CD4-positive, CD25-positive, alpha-beta regulatory T cell (primary cell): ENCODE data around the gene POFUT1. TPM values are rescaled to one million over a fixed set of nuclear protein-coding genes. Genes with fewer than 3 reads are reported as not detected.

Source experiments
- ATAC-seq, 2 donors: fragments of 150-1000 bp; cut with Tn5 transposase; one replicate each; pipeline ENCODE4 v1.10.0; 2021; ENCODE audit warnings: low read depth in 2 of 2, moderate number of reproducible peaks in 2 of 2, moderate library complexity in 1 of 2
- DNase-seq, 3 donors: peaks; one replicate each; pipeline versions ENCODE4 v3.0.0 to v3.0.0-alpha.2; 2012 to 2022; ENCODE audit warnings: mixed read lengths in 1 of 3
- H3K27ac ChIP-seq: one replicate; pipeline ENCODE4 v1.7.0; 2013; ENCODE audit warnings: mild to moderate bottlenecking, low read length; ENCODE audit not compliant: insufficient read depth, poor library complexity, severe bottlenecking
- H3K27me3 ChIP-seq: one replicate; pipeline ENCODE4 v1.7.0; 2013; ENCODE audit warnings: low read length; ENCODE audit not compliant: control insufficient read depth, insufficient read depth
- H3K36me3 ChIP-seq: one replicate; pipeline ENCODE4 v1.7.0; 2013; ENCODE audit warnings: mild to moderate bottlenecking, low read length, moderate library complexity; ENCODE audit not compliant: control insufficient read depth, insufficient read depth
- H3K4me1 ChIP-seq: 2 replicates; pipeline ENCODE4 v1.7.0; 2013; ENCODE audit warnings: mild to moderate bottlenecking, low read length; ENCODE audit not compliant: insufficient read depth, control insufficient read depth, poor library complexity, severe bottlenecking
- H3K4me3 ChIP-seq: one replicate; pipeline ENCODE4 v1.7.0; 2013; ENCODE audit warnings: low read depth, mild to moderate bottlenecking, low read length, moderate library complexity
- H3K9me3 ChIP-seq, 2 experiments: 1 replicate in 1 of 2; 2 replicates in 1 of 2; pipeline ENCODE4 v1.7.0; 2013; ENCODE audit warnings: low read length in 2 of 2, mild to moderate bottlenecking in 1 of 2, moderate library complexity in 1 of 2; ENCODE audit not compliant: control insufficient read depth in 2 of 2
- H3K27ac Mint-ChIP-seq, 3 donors: one replicate each; pipeline ENCODE4 v1.8.0; 2020 to 2022; ENCODE audit warnings: mild to moderate bottlenecking in 3 of 3, mixed read lengths in 3 of 3, moderate library complexity in 2 of 3
- H3K27me3 Mint-ChIP-seq: one replicate; pipeline ENCODE4 v1.8.0; 2022; ENCODE audit warnings: mild to moderate bottlenecking, mixed read lengths
- H3K36me3 Mint-ChIP-seq: one replicate; pipeline ENCODE4 v1.8.0; 2020; ENCODE audit warnings: mixed read lengths
- H3K4me1 Mint-ChIP-seq, 4 donors: one replicate each; pipeline ENCODE4 v1.8.0; 2020 to 2022; ENCODE audit warnings: mixed read lengths in 4 of 4, mild to moderate bottlenecking in 1 of 4
- H3K4me3 Mint-ChIP-seq, 4 donors: one replicate each; pipeline ENCODE4 v1.8.0; 2020 to 2022; ENCODE audit warnings: mild to moderate bottlenecking in 4 of 4, mixed read lengths in 4 of 4, moderate library complexity in 3 of 4
- H3K9me3 Mint-ChIP-seq, 7 donors: one replicate each; pipeline ENCODE4 v1.8.0; 2020 to 2022; ENCODE audit warnings: mixed read lengths in 7 of 7, mild to moderate bottlenecking in 3 of 7, moderate library complexity in 2 of 7
- polyA plus RNA-seq, 4 donors: library from polyadenylated mRNA; unstranded; fragments of 300-500 nt; fragmentation: Illumina TruSeq; gene quantifications; one replicate each; pipeline ENCODE4 v1.2.3, GENCODE V29; 2021
- total RNA-seq: library from RNA; stranded (reverse); gene quantifications from one replicate; pipeline ENCODE4 v1.2.3, GENCODE V29; 2022

The POFUT1 gene
- total RNA-seq (14.1 TPM), polyA plus RNA-seq (10 to 100 TPM; 10.0 to 14.3 (median 12.0) TPM)

- peak; percentile 81 to 91 (median 89) for DNase-seq
- ATAC-seq: peak; percentile 97
Measured at GRCh38 chr20:32207626-32208498, at the start of gene POFUT1, which contains the start of gene PLAGL2. Gene POFUT1 (plus strand): TSS chr20:32207880. CDS start chr20:32207942, 62 bp downstream. Gene PLAGL2 (minus strand): TSS chr20:32207743. CDS start chr20:32202178, 5,565 bp downstream.

GRCh38 chr20:32158351-32158750 is 49.3 kb upstream of the POFUT1 start:
- Mint-ChIP-seq H3K4me3 (no peak overlapping the region), H3K27me3 (no peaks in the 10 kb centered on the region), H3K9me3 (no peaks in the 10 kb centered on the region), H3K27ac (no peak overlapping the region), H3K36me3 (peaks cover 38% of the 10 kb centered on the region), H3K4me1 (no peaks in the 10 kb centered on the region)
- no peak for DNase-seq
- Histone ChIP-seq H3K4me1 (no peaks in the 10 kb centered on the region), H3K9me3 (no peaks in the 10 kb centered on the region), H3K36me3 (peaks cover 59% of the 10 kb centered on the region), H3K27me3 (no peaks in the 10 kb centered on the region), H3K27ac (no peak overlapping the region), H3K4me3 (no peak overlapping the region)
- no peak for ATAC-seq

More at GRCh38 chr20:32207626-32208498, at the start of gene POFUT1, which contains the start of gene PLAGL2:
- H3K27me3 Mint-ChIP-seq: no peaks in the 10 kb centered on the region
- Histone ChIP-seq H3K4me1 (peaks cover 57% of the 10 kb centered on the region), H3K27me3 (no peaks in the 10 kb centered on the region), H3K9me3 (no peaks in the 10 kb centered on the region), H3K4me3 (peak within 1 kb of the TSS; percentile 91), H3K36me3 (peaks cover 13% of the 10 kb centered on the region), H3K27ac (peak within 1 kb of the TSS; percentile 71)
- H3K36me3 Mint-ChIP-seq: peaks cover 24% of the 10 kb centered on the region
- H3K27ac Mint-ChIP-seq: peak within 1 kb of the TSS; percentile 85 to 94 (median 92)
- H3K9me3 Mint-ChIP-seq: no peaks in the 10 kb centered on the region
- peak within 1 kb of the TSS; percentile 96 to 98 (median 98) for H3K4me3 Mint-ChIP-seq
- H3K4me1 Mint-ChIP-seq: peaks cover 38 to 83% (median 58%) of the 10 kb centered on the region in 4 donors

GRCh38 chr20:32158943-32159660 is 48.6 kb upstream of the POFUT1 start:
- DNase-seq: no peak
- Mint-ChIP-seq H3K9me3 (no peaks in the 10 kb centered on the region), H3K27me3 (no peaks in the 10 kb centered on the region), H3K4me1 (no peaks in the 10 kb centered on the region), H3K27ac (peak overlapping the region in 2 of 3 donors; percentile 11 to 20), H3K4me3 (no peak overlapping the region), H3K36me3 (peaks cover 39% of the 10 kb centered on the region)
- H3K27me3 ChIP-seq: no peaks in the 10 kb centered on the region
- no peaks in the 10 kb centered on the region for H3K9me3 ChIP-seq
- H3K4me1 ChIP-seq: no peaks in the 10 kb centered on the region
- peaks cover 54% of the 10 kb centered on the region for H3K36me3 ChIP-seq
- no peak overlapping the region for H3K4me3 ChIP-seq
- H3K27ac ChIP-seq: no peak overlapping the region
- no peak for ATAC-seq

DNA sequence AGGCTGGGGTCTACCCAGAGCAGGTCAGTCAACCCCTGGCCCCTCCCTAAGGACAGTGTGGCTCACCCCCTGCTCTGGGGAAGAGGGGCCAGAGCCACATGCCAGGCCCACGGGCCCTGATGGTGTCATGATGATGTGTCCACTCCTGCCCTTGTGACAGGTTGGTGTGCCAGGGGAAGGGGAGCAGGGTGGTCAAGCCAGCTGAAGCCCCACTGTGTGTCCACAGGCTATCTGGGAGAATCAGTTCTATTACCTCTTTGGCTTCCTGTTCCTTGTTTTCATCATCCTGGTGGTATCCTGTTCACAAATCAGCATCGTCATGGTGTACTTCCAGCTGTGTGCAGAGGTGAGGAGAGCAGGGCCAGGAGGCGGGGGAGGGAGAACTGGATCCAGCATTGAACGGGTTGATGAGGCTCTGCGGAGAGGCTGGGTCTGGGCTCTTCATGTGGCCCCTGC is 47.9 kb upstream of the POFUT1 start:
- Histone ChIP-seq H3K36me3 (peaks cover 58% of the 10 kb centered on the region), H3K4me3 (no peak overlapping the region), H3K9me3 (no peaks in the 10 kb centered on the region), H3K27ac (no peak overlapping the region), H3K27me3 (no peaks in the 10 kb centered on the region), H3K4me1 (no peaks in the 10 kb centered on the region)
- ATAC-seq (no peak), DNase-seq (no peak)
- H3K27me3 Mint-ChIP-seq: peaks cover 4% of the 10 kb centered on the region
- H3K27ac Mint-ChIP-seq: no peak overlapping the region
- H3K4me1 Mint-ChIP-seq: no peaks in the 10 kb centered on the region
- H3K36me3 Mint-ChIP-seq: peaks cover 41% of the 10 kb centered on the region
- H3K9me3 Mint-ChIP-seq: no peaks in the 10 kb centered on the region
- no peak overlapping the region for H3K4me3 Mint-ChIP-seq

- H3K4me3 ChIP-seq: no peak overlapping the region
- no peaks in the 10 kb centered on the region for H3K4me1 ChIP-seq
- Mint-ChIP-seq H3K27ac (no peak overlapping the region), H3K36me3 (peaks cover 44% of the 10 kb centered on the region), H3K4me3 (no peak overlapping the region), H3K9me3 (no peaks in the 10 kb centered on the region), H3K4me1 (no peaks in the 10 kb centered on the region), H3K27me3 (peaks cover 4% of the 10 kb centered on the region)
- H3K9me3 ChIP-seq: no peaks in the 10 kb centered on the region
- H3K27ac ChIP-seq: no peak overlapping the region
- DNase-seq (no peak), ATAC-seq (no peak)
- no peaks in the 10 kb centered on the region for H3K27me3 ChIP-seq
- peaks cover 63% of the 10 kb centered on the region for H3K36me3 ChIP-seq
Measured at GRCh38 chr20:32160341-32160740, 47.3 kb upstream of the POFUT1 start.

DNA sequence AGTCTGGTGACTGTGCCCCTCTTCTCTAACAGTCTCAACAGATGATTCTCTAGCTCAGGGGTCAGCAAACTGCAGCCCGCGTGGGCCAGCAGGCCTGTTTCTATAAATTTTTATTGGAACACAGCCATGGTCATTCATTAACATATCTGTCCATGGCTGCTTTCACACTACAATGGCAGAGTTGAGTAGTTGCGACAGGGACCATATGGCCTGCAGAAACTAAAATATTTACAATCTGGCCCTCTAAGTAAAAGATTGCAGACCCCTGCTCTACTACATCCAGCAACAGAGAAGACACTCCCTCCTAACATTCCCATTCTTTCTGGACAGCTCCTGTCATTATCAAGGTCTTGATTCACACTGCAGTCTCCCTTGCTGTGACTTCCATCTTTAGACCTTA is 45.3 kb upstream of the POFUT1 start:
- H3K36me3 ChIP-seq: peaks cover 75% of the 10 kb centered on the region
- no peak overlapping the region for H3K27ac ChIP-seq
- Mint-ChIP-seq H3K27me3 (peaks cover 4% of the 10 kb centered on the region), H3K27ac (peak overlapping the region in 2 of 3 donors; percentile 6 to 28), H3K36me3 (peaks cover 61% of the 10 kb centered on the region), H3K9me3 (no peaks in the 10 kb centered on the region), H3K4me3 (no peak overlapping the region), H3K4me1 (no peaks in the 10 kb centered on the region)
- no peaks in the 10 kb centered on the region for H3K9me3 ChIP-seq
- ATAC-seq (no peak), DNase-seq (no peak)
- no peaks in the 10 kb centered on the region for H3K27me3 ChIP-seq
- no peaks in the 10 kb centered on the region for H3K4me1 ChIP-seq
- no peak overlapping the region for H3K4me3 ChIP-seq

- Histone ChIP-seq H3K4me1 (no peaks in the 10 kb centered on the region), H3K36me3 (peaks cover 62% of the 10 kb centered on the region), H3K9me3 (no peaks in the 10 kb centered on the region), H3K27me3 (no peaks in the 10 kb centered on the region), H3K4me3 (no peak overlapping the region), H3K27ac (no peak overlapping the region)
- H3K27me3 Mint-ChIP-seq: peaks cover 4% of the 10 kb centered on the region
- H3K9me3 Mint-ChIP-seq: no peaks in the 10 kb centered on the region
- no peak overlapping the region for H3K4me3 Mint-ChIP-seq
- no peak for ATAC-seq
- peak overlapping the region in 1 of 3 donors; percentile 38 for H3K27ac Mint-ChIP-seq
- no peaks in the 10 kb centered on the region for H3K4me1 Mint-ChIP-seq
- DNase-seq: no peak
- H3K36me3 Mint-ChIP-seq: peaks cover 52% of the 10 kb centered on the region
Measured at GRCh38 chr20:32163951-32164350, 43.7 kb upstream of the POFUT1 start.
